Measurements from ENCODE around the gene SLC41A2.
A peak's percentile ranks its signal among the peaks of the same experiment; 100 is the strongest.
"Not testable (repeated sequence)": the region's sequence is repeated elsewhere in the genome, so short reads cannot be mapped to it uniquely, and the experiment has no call there.

SLC41A2 gene

GRCh38 chr12:104951759-104952509, 6.2 kb downstream of the SLC41A2 start:
- no peaks in the 10 kb centered on the region for H3K27me3 ChIP-seq (ENCODE audit: control insufficient read depth in 1 of 2, insufficient read depth in 2 of 2, low read length in 2 of 2)
- H3K36me3 ChIP-seq (ENCODE audit: control insufficient read depth in 1 of 2, insufficient read depth in 2 of 2, low read length in 2 of 2) = no peaks in the 10 kb centered on the region
- peaks cover 21 to 41% of the 10 kb centered on the region in 2 donors for H3K4me1 ChIP-seq (ENCODE audit: control insufficient read depth in 1 of 2, insufficient read depth in 2 of 2, low read length in 2 of 2)
- H3K27ac ChIP-seq (ENCODE audit: low read depth, low read length) = peak overlapping the region; percentile 76
- peak overlapping the region in 1 of 2 donors; percentile 49 for H3K4me3 ChIP-seq (ENCODE audit: low read depth in 1 of 2, low read length in 2 of 2)
- no peaks in the 10 kb centered on the region for H3K9me3 ChIP-seq (ENCODE audit: control insufficient read depth in 1 of 2, low read length in 2 of 2)
- H3K9ac ChIP-seq (ENCODE audit: low read depth in 1 of 2, low read length in 2 of 2) = peak overlapping the region; percentile 41 to 51

- H3K4me3 ChIP-seq (ENCODE audit: low read depth in 1 of 2, low read length in 2 of 2); H3K36me3 ChIP-seq (ENCODE audit: control insufficient read depth in 1 of 2, insufficient read depth in 2 of 2, low read length in 2 of 2); H3K9ac ChIP-seq (ENCODE audit: low read depth in 1 of 2, low read length in 2 of 2); H3K27ac ChIP-seq (ENCODE audit: low read depth, low read length); H3K9me3 ChIP-seq (ENCODE audit: control insufficient read depth in 1 of 2, low read length in 2 of 2); H3K27me3 ChIP-seq (ENCODE audit: control insufficient read depth in 1 of 2, insufficient read depth in 2 of 2, low read length in 2 of 2): not testable (repeated sequence)
- H3K4me1 ChIP-seq (ENCODE audit: control insufficient read depth in 1 of 2, insufficient read depth in 2 of 2, low read length in 2 of 2) = peaks cover 22 to 31% of the 10 kb centered on the region in 2 donors
Measured at GRCh38 chr12:104948716-104949115, 9.4 kb downstream of the SLC41A2 start.

- Histone ChIP-seq H3K27me3 (ENCODE audit: control insufficient read depth in 1 of 2, insufficient read depth in 2 of 2, low read length in 2 of 2) (no peaks in the 10 kb centered on the region), H3K27ac (ENCODE audit: low read depth, low read length) (no peak overlapping the region), H3K4me3 (ENCODE audit: low read depth in 1 of 2, low read length in 2 of 2) (peak overlapping the region in 1 of 2 donors; percentile 7), H3K9me3 (ENCODE audit: control insufficient read depth in 1 of 2, low read length in 2 of 2) (no peaks in the 10 kb centered on the region), H3K4me1 (ENCODE audit: control insufficient read depth in 1 of 2, insufficient read depth in 2 of 2, low read length in 2 of 2) (peaks cover 1 to 6% of the 10 kb centered on the region in 2 donors), H3K36me3 (ENCODE audit: control insufficient read depth in 1 of 2, insufficient read depth in 2 of 2, low read length in 2 of 2) (no peaks in the 10 kb centered on the region), H3K9ac (ENCODE audit: low read depth in 1 of 2, low read length in 2 of 2) (peak overlapping the region in 1 of 2 donors; percentile 45)
Measured at GRCh38 chr12:104944252-104944651, 13.8 kb downstream of the SLC41A2 start.

GRCh38 chr12:104943401-104943800, 14.7 kb downstream of the SLC41A2 start:
- H3K27me3 ChIP-seq (ENCODE audit: control insufficient read depth in 1 of 2, insufficient read depth in 2 of 2, low read length in 2 of 2) = not testable (repeated sequence)

GRCh38 chr12:104942075-104942474, 16.0 kb downstream of the SLC41A2 start:
- H3K27ac ChIP-seq (ENCODE audit: low read depth, low read length) = no peak overlapping the region
- H3K27me3 ChIP-seq (ENCODE audit: control insufficient read depth in 1 of 2, insufficient read depth in 2 of 2, low read length in 2 of 2) = no peaks in the 10 kb centered on the region
- peaks cover 0 to 3% of the 10 kb centered on the region in 2 donors for H3K36me3 ChIP-seq (ENCODE audit: control insufficient read depth in 1 of 2, insufficient read depth in 2 of 2, low read length in 2 of 2)
- H3K9ac ChIP-seq (ENCODE audit: low read depth in 1 of 2, low read length in 2 of 2) = no peak overlapping the region
- peaks cover 6 to 11% of the 10 kb centered on the region in 2 donors for H3K4me1 ChIP-seq (ENCODE audit: control insufficient read depth in 1 of 2, insufficient read depth in 2 of 2, low read length in 2 of 2)
- H3K9me3 ChIP-seq (ENCODE audit: control insufficient read depth in 1 of 2, low read length in 2 of 2) = no peaks in the 10 kb centered on the region
- no peak overlapping the region for H3K4me3 ChIP-seq (ENCODE audit: low read depth in 1 of 2, low read length in 2 of 2)

More at GRCh38 chr12:104943401-104943800, 14.7 kb downstream of the SLC41A2 start:
- H3K9me3 ChIP-seq (ENCODE audit: control insufficient read depth in 1 of 2, low read length in 2 of 2); H3K4me1 ChIP-seq (ENCODE audit: control insufficient read depth in 1 of 2, insufficient read depth in 2 of 2, low read length in 2 of 2); H3K27ac ChIP-seq (ENCODE audit: low read depth, low read length); H3K36me3 ChIP-seq (ENCODE audit: control insufficient read depth in 1 of 2, insufficient read depth in 2 of 2, low read length in 2 of 2); H3K9ac ChIP-seq (ENCODE audit: low read depth in 1 of 2, low read length in 2 of 2); H3K4me3 ChIP-seq (ENCODE audit: low read depth in 1 of 2, low read length in 2 of 2): not testable (repeated sequence)

- Histone ChIP-seq H3K4me3 (ENCODE audit: low read depth in 1 of 2, low read length in 2 of 2) (no peak overlapping the region), H3K9ac (ENCODE audit: low read depth in 1 of 2, low read length in 2 of 2) (no peak overlapping the region), H3K4me1 (ENCODE audit: control insufficient read depth in 1 of 2, insufficient read depth in 2 of 2, low read length in 2 of 2) (peaks cover 6 to 11% of the 10 kb centered on the region in 2 donors)
Measured at GRCh38 chr12:104941454-104941853, 16.6 kb downstream of the SLC41A2 start.

GRCh38 chr12:104939089-104939488, 19.0 kb downstream of the SLC41A2 start:
- Histone ChIP-seq H3K4me3 (ENCODE audit: low read depth in 1 of 2, low read length in 2 of 2) (no peak overlapping the region), H3K27ac (ENCODE audit: low read depth, low read length) (no peak overlapping the region), H3K27me3 (ENCODE audit: control insufficient read depth in 1 of 2, insufficient read depth in 2 of 2, low read length in 2 of 2) (no peaks in the 10 kb centered on the region), H3K9ac (ENCODE audit: low read depth in 1 of 2, low read length in 2 of 2) (no peak overlapping the region), H3K36me3 (ENCODE audit: control insufficient read depth in 1 of 2, insufficient read depth in 2 of 2, low read length in 2 of 2) (peaks cover 0 to 3% of the 10 kb centered on the region in 2 donors), H3K9me3 (ENCODE audit: control insufficient read depth in 1 of 2, low read length in 2 of 2) (no peaks in the 10 kb centered on the region), H3K4me1 (ENCODE audit: control insufficient read depth in 1 of 2, insufficient read depth in 2 of 2, low read length in 2 of 2) (peaks cover 1 to 11% of the 10 kb centered on the region in 2 donors)

More at GRCh38 chr12:104941454-104941853, 16.6 kb downstream of the SLC41A2 start:
- Histone ChIP-seq H3K27ac (ENCODE audit: low read depth, low read length) (no peak overlapping the region), H3K36me3 (ENCODE audit: control insufficient read depth in 1 of 2, insufficient read depth in 2 of 2, low read length in 2 of 2) (peaks cover 0 to 3% of the 10 kb centered on the region in 2 donors), H3K9me3 (ENCODE audit: control insufficient read depth in 1 of 2, low read length in 2 of 2) (no peaks in the 10 kb centered on the region), H3K27me3 (ENCODE audit: control insufficient read depth in 1 of 2, insufficient read depth in 2 of 2, low read length in 2 of 2) (no peaks in the 10 kb centered on the region)

- Histone ChIP-seq H3K36me3 (ENCODE audit: control insufficient read depth in 1 of 2, insufficient read depth in 2 of 2, low read length in 2 of 2) (peaks cover 0 to 3% of the 10 kb centered on the region in 2 donors), H3K9ac (ENCODE audit: low read depth in 1 of 2, low read length in 2 of 2) (no peak overlapping the region), H3K27ac (ENCODE audit: low read depth, low read length) (no peak overlapping the region), H3K4me1 (ENCODE audit: control insufficient read depth in 1 of 2, insufficient read depth in 2 of 2, low read length in 2 of 2) (peaks cover 0 to 11% of the 10 kb centered on the region in 2 donors), H3K27me3 (ENCODE audit: control insufficient read depth in 1 of 2, insufficient read depth in 2 of 2, low read length in 2 of 2) (no peaks in the 10 kb centered on the region), H3K9me3 (ENCODE audit: control insufficient read depth in 1 of 2, low read length in 2 of 2) (no peaks in the 10 kb centered on the region), H3K4me3 (ENCODE audit: low read depth in 1 of 2, low read length in 2 of 2) (no peak overlapping the region)
Measured at GRCh38 chr12:104938371-104938770, 19.7 kb downstream of the SLC41A2 start.

- H3K36me3 ChIP-seq (ENCODE audit: control insufficient read depth in 1 of 2, insufficient read depth in 2 of 2, low read length in 2 of 2) = peaks cover 0 to 3% of the 10 kb centered on the region in 2 donors
- H3K4me3 ChIP-seq (ENCODE audit: low read depth in 1 of 2, low read length in 2 of 2) = no peak overlapping the region
- H3K4me1 ChIP-seq (ENCODE audit: control insufficient read depth in 1 of 2, insufficient read depth in 2 of 2, low read length in 2 of 2) = peaks cover 0 to 25% of the 10 kb centered on the region in 2 donors
- no peaks in the 10 kb centered on the region for H3K27me3 ChIP-seq (ENCODE audit: control insufficient read depth in 1 of 2, insufficient read depth in 2 of 2, low read length in 2 of 2)
- no peak overlapping the region for H3K9ac ChIP-seq (ENCODE audit: low read depth in 1 of 2, low read length in 2 of 2)
- H3K9me3 ChIP-seq (ENCODE audit: control insufficient read depth in 1 of 2, low read length in 2 of 2) = no peaks in the 10 kb centered on the region
- H3K27ac ChIP-seq (ENCODE audit: low read depth, low read length) = no peak overlapping the region
Measured at GRCh38 chr12:104935886-104936285, 22.2 kb downstream of the SLC41A2 start.

GRCh38 chr12:104933778-104934177, 24.3 kb downstream of the SLC41A2 start:
- Histone ChIP-seq H3K4me1 (ENCODE audit: control insufficient read depth in 1 of 2, insufficient read depth in 2 of 2, low read length in 2 of 2) (peaks cover 0 to 20% of the 10 kb centered on the region in 2 donors), H3K9me3 (ENCODE audit: control insufficient read depth in 1 of 2, low read length in 2 of 2) (no peaks in the 10 kb centered on the region), H3K9ac (ENCODE audit: low read depth in 1 of 2, low read length in 2 of 2) (no peak overlapping the region), H3K27ac (ENCODE audit: low read depth, low read length) (no peak overlapping the region), H3K36me3 (ENCODE audit: control insufficient read depth in 1 of 2, insufficient read depth in 2 of 2, low read length in 2 of 2) (peaks cover 0 to 3% of the 10 kb centered on the region in 2 donors), H3K4me3 (ENCODE audit: low read depth in 1 of 2, low read length in 2 of 2) (no peak overlapping the region), H3K27me3 (ENCODE audit: control insufficient read depth in 1 of 2, insufficient read depth in 2 of 2, low read length in 2 of 2) (no peaks in the 10 kb centered on the region)

Measured in duodenal mucosa (tissue), 2 donors.